ENCODE data around the gene PTTG1. TPM values are rescaled to one million over a fixed set of nuclear protein-coding genes. Genes with fewer than 3 reads are reported as not detected.

Gene PTTG1
- total and polyA plus RNA-seq, 2 donors (not counting 1 experiment from before 2014, with no cell fraction given) = 8.1 to 15.4 TPM

GRCh38 chr5:160385496-160385895, 36.2 kb upstream of the PTTG1 start:
- Histone ChIP-seq H3K36me3 (replicated peaks in 1 of 2; ENCODE audit: control extremely low read depth in 1 of 2, control insufficient read depth in 1 of 2, extremely low read depth in 1 of 2, insufficient read depth in 2 of 2, low read length in 1 of 2) (no peaks in the 10 kb centered on the region), H3K27me3 (replicated peaks in 1 of 4; ENCODE audit: control extremely low read depth in 1 of 4, control insufficient read depth in 3 of 4, insufficient read depth in 4 of 4, low read length in 3 of 4) (no peaks in the 10 kb centered on the region), H2AFZ (ENCODE audit: insufficient read depth, low read depth, low read length, poor library complexity, severe bottlenecking) (no peak overlapping the region), H3K9me3 (ENCODE audit: control extremely low read depth in 1 of 3, control insufficient read depth in 2 of 3, insufficient read depth in 1 of 3, low read length in 2 of 3) (peaks cover 0 to 5% (median 4%) of the 10 kb centered on the region in 3 donors), H3K4me1 (ENCODE audit: control insufficient read depth in 2 of 2, insufficient read depth in 2 of 2, low read length in 2 of 2) (peaks cover 0 to 6% of the 10 kb centered on the region in 2 donors), H3K79me2 (ENCODE audit: control insufficient read depth, insufficient read depth, low read length) (no peaks in the 10 kb centered on the region), H3K9ac (ENCODE audit: low read length) (no peak overlapping the region), H3K4me2 (replicated peaks; ENCODE audit: low read depth, low read length, poor library complexity, severe bottlenecking) (no peak overlapping the region), H3K4me3 (ENCODE audit: control extremely low read depth in 1 of 5, extremely low read depth in 1 of 5, insufficient read depth in 1 of 5, low read depth in 2 of 5, low read length in 4 of 5) (no peak overlapping the region), H4K20me1 (ENCODE audit: control insufficient read depth, insufficient read depth, low read length, poor library complexity, severe bottlenecking) (no peaks in the 10 kb centered on the region), H3K27ac (ENCODE audit: low read length in 2 of 2) (no peak overlapping the region)
- Mint-ChIP-seq H3K27ac (no peak overlapping the region), H3K4me1 (peaks cover 14% of the 10 kb centered on the region), H3K27me3 (no peaks in the 10 kb centered on the region), H3K9me3 (ENCODE audit: insufficient read depth) (peaks cover 11% of the 10 kb centered on the region), H3K4me3 (no peak overlapping the region)
- CTCF ChIA-PET = no interaction called here
- POLR2A ChIA-PET = no interaction called here
- no peak for ATAC-seq (ENCODE audit: low read depth)
- intact Hi-C loops (cut with micrococcal nuclease) = no loop called here
- DNase-seq = no peak
- no peak for TF ChIP-seq CTCF (IDR thresholded peaks at IDR 0.05)
- no peak for TF ChIP-seq EZH2 (IDR thresholded peaks at IDR 0.05; ENCODE audit: borderline replicate concordance, insufficient read depth, low read depth, low read length, poor library complexity, severe bottlenecking)

GRCh38 chr5:160387445-160387844, 34.2 kb upstream of the PTTG1 start:
- peaks cover 11% of the 10 kb centered on the region for H3K9me3 Mint-ChIP-seq (ENCODE audit: insufficient read depth)
- Histone ChIP-seq H3K9ac (ENCODE audit: low read length) (no peak overlapping the region), H4K20me1 (ENCODE audit: control insufficient read depth, insufficient read depth, low read length, poor library complexity, severe bottlenecking) (no peaks in the 10 kb centered on the region), H3K79me2 (ENCODE audit: control insufficient read depth, insufficient read depth, low read length) (no peaks in the 10 kb centered on the region), H3K9me3 (ENCODE audit: control extremely low read depth in 1 of 3, control insufficient read depth in 2 of 3, insufficient read depth in 1 of 3, low read length in 2 of 3) (peaks cover 0 to 5% (median 4%) of the 10 kb centered on the region in 3 donors), H3K4me3 (ENCODE audit: control extremely low read depth in 1 of 5, extremely low read depth in 1 of 5, insufficient read depth in 1 of 5, low read depth in 2 of 5, low read length in 4 of 5) (no peak overlapping the region), H3K4me1 (ENCODE audit: control insufficient read depth in 2 of 2, insufficient read depth in 2 of 2, low read length in 2 of 2) (peaks cover 0 to 2% of the 10 kb centered on the region in 2 donors), H3K4me2 (replicated peaks; ENCODE audit: low read depth, low read length, poor library complexity, severe bottlenecking) (no peak overlapping the region), H2AFZ (ENCODE audit: insufficient read depth, low read depth, low read length, poor library complexity, severe bottlenecking) (no peak overlapping the region), H3K27ac (ENCODE audit: low read length in 2 of 2) (no peak overlapping the region), H3K27me3 (replicated peaks in 1 of 4; ENCODE audit: control extremely low read depth in 1 of 4, control insufficient read depth in 3 of 4, insufficient read depth in 4 of 4, low read length in 3 of 4) (no peaks in the 10 kb centered on the region), H3K36me3 (replicated peaks in 1 of 2; ENCODE audit: control extremely low read depth in 1 of 2, control insufficient read depth in 1 of 2, extremely low read depth in 1 of 2, insufficient read depth in 2 of 2, low read length in 1 of 2) (no peaks in the 10 kb centered on the region)
- intact Hi-C loops (cut with micrococcal nuclease) = no loop called here
- POLR2A ChIA-PET = no interaction called here
- ATAC-seq (ENCODE audit: low read depth) (no peak), DNase-seq (no peak)
- H3K27ac Mint-ChIP-seq = no peak overlapping the region
- no peak overlapping the region for H3K4me3 Mint-ChIP-seq
- H3K4me1 Mint-ChIP-seq = peaks cover 10% of the 10 kb centered on the region
- no CpG with 5 or more reads among the region's 1 CpG for WGBS (ENCODE audit: insufficient coverage)
- H3K27me3 Mint-ChIP-seq = no peaks in the 10 kb centered on the region
- TF ChIP-seq CTCF (IDR thresholded peaks at IDR 0.05) (no peak), EZH2 (IDR thresholded peaks at IDR 0.05; ENCODE audit: borderline replicate concordance, insufficient read depth, low read depth, low read length, poor library complexity, severe bottlenecking) (no peak)
- CTCF ChIA-PET = interaction anchor here (0.7 kb wide), 1 partner anchor 121 kb away, joined by 4 read pairs; no protein-coding TSS in a partner anchor

Measured in B cell (primary cell).